ENCODE data around the gene ANKRD11.

Gene ANKRD11

DNA sequence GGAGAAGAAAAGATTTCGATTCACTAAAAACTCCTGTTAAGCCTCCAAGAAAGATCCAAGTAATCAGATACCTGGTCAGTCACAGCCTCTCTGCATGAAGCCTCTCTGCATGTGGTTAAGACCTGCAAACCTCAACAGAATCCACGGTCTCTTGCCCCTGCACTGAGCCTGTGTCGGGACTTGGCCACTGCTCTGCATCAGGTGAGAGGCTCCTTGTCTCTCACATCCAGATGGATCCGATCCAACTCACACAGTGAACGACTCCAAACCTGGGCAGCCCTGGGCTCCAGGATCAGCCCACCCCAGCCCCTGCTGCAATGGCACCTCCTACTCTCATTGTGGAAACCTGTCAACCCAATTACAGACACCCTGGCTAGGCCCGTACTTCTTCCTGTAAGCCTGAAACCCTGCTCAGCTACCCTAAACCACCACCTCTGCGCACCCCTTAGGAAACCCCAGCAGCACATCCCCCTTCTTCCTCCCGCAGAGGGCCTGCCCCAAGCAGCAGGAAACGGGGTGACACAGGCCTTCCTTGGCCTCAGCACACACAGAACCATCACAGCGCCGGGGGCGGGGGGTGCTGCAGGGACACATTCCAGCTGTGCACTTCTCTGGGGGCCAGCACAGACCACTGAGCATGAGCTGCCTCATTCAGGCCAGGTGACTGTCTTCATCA is 129.5 kb downstream of the ANKRD11 start:
- DNase-seq, result no peak

DNA sequence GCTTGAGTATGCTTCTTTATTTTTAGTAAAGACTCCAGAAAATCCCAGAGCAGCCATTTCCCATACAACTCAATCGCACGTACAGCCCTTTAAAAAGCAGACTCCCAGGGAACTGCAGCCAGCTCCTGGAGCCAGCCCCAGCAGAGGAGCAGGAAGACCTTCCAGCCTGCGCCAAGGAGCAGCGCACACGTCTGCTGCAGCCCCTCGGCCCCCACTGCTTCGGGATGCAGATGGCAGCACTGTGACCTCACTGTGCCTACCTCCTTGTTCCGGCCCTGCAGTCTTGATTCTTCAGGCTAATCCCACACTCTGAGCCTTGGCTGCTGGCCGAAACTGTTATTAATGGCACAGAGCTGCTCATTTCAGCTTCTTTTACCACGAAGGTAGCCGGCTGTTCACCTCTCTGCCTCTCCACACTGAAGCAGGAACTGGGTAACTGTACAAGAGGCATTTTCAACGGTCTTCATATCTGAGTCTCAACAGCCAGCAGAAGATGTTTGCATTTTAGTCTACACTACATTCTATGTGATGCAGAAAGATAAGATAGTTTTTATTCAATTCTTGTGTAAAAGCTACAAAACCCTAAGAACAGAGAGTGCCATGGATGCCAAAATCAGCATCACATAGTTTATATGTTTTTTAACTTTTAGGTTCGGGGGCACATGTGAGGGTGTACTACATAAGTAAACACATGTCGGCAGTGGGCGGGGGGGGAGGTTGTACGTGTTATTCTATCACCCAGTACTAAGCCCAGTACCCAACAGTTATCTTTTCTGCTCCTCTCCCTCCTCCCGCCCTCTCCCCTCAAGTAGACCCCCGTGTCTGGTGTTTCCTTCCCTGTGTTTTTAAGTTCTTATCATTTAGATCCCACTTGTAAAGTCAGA is 130.9 kb downstream of the ANKRD11 start:
- DNase-seq, result no peak

DNA sequence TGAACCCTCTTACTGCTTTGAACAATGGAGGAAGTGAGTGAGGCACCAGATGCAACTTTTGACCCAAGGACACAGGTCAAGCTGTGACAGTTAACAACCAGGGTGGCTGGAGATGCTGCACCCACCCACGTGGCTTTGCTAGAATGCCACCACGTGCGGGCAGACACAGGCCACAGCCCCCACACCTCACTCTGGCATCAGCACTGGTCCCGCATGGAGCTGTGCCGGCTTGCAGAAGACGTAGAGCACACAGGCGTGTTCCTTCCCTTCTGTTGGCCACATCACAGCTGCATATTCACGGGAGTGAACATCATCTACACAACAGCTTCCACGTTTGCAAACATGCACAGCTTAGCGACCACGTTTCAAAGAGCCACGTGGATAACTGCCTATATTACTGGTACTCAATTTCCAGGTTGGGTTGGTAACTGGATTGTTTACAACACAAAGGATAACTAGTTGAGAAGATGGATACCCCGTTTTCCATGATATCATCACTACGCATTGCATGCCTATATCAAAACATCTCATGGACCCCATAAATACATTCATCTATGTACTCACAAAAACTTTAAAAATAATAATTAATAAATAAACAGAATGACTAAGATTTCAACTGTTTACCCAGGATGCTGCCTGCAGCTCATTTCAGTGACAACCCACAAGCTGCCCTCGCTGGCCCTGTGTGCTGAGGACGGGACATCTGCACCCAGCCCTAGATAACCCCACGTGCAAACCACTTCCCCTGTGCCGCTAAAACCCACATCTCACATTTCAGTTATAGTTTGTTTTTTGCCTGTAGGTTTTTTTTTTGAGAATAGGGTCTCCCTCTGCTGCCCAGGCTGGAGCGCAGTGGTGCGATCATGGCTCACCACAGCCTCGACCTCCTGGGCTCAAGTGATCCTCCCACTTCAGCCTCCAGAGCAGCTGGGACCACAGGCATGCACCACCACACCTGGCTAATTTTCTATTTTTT is 132.0 kb downstream of the ANKRD11 start:
- no peak for DNase-seq

DNA sequence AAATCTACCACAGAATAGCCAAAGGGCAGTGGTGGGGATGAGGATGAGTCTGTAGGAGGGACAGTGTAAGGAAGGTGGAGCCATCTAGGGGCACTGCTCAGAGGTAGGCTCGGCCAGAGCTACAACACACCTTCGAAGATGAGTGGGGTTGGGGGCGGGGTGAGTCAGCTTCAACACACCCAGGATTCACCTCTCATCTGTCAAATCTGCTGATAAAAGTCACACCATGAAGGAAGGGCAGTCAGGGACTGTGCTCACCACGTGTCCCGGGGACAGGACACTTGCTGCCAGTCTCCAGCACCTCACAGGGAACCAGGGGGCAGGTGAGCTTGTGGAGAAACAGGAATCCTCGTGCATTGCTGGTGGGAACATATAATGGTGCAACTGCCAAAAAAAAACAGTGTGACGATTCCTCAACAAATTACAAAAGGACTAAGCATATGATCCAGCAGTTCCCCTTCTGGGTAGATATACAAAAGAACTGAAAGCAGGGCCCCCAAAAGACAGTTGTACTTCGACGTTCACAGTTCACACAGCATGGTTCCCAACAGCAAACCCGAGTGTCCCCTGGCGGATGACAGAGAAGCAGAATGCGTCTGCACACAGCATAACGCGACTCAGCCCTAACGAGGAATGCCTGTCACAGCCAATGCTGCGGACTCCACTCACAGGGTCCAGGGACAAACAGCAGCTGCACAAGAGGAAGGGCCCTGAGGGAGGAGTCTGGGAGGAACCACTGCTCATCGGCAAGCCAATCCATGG is 133.1 kb downstream of the ANKRD11 start:
- DNase-seq, result no peak

DNA sequence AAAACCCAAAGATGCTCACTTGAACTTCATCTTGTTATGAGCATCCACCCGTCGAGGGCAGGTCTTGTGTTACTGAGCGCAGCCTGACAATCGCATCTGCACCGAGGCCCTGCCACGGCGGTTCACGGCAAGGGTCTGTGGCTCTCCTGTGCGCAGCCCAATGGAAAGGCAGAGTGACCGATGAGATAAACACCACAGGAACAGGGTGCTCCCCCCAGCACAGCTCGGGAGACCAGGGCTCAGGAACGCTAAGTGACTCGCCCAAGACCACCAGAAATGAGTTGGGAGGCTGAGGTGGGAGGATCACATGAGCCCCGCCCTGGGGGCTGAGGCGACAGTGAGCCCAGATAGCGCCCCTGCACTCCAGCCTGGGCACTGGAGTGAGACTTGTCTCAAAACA is 134.7 kb downstream of the ANKRD11 start:
- no peak for DNase-seq

DNA sequence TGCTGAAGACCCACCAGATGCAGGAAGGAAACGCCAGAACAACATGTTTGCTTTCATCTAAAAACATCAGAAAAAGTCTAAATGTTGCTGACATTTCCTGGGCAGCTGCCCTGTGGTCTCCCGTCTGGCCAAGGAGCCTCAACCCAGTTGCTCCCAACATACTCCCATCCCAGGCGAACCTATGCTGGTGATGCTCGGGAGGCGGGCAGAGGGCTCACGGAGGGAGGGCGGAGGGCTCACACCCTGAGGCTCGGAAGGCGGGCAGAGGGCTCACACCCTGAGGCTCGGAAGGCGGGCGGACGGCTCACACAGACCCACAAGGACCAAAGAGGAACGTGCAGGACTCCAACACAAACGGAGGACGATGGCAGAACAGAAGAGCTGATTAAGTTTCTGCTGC is 135.4 kb downstream of the ANKRD11 start:
- DNase-seq, result no peak

DNA sequence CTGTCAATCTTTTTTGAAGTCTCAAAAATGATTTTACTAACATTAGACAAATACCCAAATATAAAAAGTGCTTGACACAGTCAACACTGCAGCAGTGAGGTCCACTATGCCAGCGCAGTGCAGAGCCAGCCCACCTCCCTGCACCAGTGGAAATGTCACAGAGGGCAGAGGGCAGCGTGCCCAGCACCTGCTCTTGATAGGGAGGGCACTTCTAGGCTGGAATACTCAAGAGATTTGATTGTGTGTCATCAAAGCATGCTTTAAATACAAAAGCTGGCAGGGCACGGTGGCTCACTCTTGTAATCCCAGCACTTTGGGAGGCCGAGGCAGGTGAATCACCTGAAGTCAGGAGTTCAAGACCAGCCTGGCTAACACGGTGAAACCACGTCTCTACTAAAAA is 136.0 kb downstream of the ANKRD11 start:
- no peak for DNase-seq

DNA sequence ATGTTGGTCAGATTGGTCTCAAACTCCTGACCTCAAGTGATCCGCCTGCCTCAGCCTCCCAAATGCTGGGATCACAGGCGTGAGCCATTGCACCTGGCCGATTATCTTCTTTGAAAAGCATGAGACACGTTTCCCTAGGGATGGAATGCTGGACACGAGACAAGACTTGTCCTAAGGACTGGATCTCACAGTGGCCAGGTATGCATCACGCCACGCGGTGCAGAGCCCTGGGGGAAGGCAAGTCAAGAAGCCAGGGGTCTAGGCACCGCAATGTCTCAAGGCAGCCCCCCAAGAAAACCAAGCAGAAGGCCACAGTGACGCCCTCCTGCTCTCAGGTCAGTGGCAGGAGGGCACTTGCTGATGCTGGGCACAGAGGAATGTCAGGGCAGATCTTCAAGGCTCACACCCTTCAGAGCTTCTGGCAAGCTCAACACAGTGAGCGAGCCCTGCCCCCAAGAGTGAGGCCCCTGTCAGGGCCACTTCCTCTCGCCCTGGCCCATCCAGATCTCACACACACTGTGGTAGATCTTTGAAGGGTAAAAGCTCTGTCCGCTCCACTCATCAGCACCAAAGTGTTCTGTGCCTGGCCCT is 138.2 kb downstream of the ANKRD11 start:
- no peak for DNase-seq

DNA sequence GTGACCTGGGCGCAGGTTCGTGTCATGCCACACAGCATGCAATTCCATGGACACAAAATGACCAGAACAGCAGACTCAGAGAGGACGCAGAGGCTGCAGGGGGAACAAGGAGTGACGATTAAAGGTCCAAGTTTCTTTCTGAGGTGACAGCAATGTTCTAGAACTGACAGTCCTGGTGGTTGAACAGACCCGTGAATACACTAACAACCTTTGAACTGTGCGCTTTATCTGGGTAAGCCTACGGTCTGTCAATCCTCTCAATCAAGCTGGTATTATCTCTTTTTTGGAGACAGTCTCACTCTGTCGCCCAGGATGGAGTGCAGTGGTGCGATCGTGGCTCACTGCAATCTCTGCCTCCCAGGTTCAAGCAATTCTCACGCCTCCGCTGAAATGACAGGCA is 138.7 kb downstream of the ANKRD11 start:
- no peak for DNase-seq

DNA sequence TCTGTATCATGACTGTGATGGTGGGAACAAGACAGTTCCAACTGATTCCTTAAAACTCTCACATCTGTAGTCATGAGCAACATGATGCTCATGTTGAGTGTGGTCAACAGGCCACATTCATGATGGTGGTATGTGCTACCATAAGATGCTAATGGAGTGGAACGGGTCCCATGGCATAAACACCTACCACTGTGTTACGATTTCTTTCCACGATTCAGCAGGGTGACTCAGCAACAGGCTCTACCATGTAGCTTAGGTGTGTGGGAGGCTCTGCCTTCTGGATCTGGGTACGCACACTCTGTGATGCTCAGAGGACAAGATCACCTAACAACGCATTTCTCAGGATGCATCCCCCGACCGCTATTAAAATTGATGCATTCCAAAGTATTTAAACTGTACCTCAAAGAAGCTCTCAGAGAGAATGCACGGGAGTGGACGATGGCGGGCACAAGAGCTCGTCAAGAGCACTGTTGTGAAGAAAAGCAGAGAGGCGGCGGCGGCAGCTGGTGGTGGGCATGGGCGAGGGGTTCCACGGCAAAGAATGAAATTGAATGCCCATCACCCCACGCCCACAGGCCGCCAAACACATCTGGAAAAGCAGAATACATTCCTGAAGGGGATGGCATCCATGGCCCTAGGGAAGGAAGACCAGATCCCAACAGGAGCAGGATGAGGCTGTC is 139.5 kb downstream of the ANKRD11 start:
- DNase-seq, result no peak

DNA sequence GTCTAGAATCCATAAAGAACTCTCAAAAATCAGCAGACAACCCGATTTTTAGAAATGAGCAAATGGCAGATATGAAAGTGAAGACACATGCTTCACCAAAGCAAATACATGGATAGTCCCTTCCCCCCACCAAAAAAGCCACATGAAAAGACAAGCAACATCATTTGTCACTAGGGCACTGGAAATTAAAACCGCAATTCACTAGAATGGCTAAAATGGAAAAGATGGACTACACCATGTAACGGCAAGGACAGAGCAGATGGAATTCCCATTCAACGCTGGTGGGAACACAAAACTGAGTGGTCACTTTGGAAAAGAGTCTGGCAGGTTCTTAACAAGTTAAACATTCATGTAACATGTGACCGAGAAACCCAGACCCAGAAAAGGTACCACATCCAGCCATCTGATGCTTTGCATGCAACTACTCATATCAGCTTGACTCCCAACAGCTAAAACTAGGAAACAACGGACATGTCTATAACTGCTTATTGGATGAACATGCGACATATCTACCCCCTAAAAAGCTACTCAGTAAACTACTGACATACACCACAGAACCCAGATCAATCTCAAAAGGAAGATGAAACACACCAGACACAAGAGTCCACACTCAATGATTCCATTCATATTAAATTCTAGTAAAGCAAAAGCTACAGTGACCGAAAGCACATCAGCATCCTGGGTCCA is 140.3 kb downstream of the ANKRD11 start:
- no peak for DNase-seq

DNA sequence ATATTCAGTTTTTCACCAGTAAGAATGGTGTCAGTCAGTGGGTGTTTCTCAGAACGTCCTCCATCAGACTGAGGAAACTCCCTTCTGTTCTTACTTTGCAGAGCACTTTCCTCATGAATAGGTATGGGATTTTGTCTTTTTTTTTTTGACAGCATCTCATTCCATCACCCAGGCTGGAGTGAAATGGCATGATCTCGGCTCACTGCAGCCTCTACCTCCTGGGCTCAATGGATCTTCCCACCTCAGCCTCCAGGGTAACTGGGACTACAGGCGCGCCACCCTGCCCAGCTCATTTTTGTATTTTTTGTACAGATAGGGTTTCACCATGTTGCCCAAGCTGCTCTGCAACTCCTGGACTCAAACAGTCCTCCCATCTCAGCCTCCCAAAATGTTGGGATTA is 142.6 kb downstream of the ANKRD11 start:
- no peak for DNase-seq

DNA sequence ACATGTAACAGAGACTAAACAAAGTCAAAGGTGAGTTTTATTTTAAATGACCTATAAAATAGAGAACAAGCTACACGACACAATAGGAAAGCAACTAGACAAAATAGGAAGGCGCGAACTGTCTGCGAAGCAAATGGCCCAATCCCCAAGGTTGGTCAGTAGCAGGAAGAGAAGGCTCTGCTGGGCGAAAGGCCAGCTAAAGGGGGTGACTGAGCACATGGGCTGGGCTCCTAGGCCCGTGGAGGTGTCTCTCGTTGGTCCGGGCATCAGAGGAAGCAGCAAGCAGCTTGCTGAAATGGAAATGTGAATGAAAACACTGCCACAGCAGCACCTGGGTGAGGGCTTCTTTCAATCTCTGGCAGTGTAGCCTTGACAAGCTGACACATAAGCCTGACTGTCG is 143.5 kb downstream of the ANKRD11 start:
- DNase-seq, result no peak

DNA sequence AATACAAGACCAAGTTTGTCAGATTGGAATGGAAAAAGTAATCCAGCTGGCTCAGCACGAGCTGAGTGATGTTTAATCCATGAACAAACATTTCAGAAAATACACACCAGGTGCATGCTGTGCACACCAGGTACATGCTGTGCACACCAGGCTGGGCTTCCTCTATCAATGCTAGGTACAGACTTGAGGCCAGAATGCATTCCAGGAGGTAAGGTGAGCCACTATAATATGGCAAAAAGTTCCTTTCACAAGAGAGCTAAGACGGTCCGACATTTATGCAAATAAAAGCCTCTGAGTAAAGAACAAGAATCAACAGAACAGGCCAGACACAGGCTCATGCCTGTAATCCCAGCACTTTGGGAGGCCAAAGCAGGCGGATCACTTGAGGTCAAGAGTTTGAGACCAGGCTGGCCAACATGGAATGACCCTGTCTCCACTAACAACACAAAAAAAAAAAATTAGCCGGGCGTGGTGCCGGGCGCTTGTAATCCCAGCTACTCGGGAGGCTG is 144.7 kb downstream of the ANKRD11 start:
- DNase-seq, result no peak

DNA sequence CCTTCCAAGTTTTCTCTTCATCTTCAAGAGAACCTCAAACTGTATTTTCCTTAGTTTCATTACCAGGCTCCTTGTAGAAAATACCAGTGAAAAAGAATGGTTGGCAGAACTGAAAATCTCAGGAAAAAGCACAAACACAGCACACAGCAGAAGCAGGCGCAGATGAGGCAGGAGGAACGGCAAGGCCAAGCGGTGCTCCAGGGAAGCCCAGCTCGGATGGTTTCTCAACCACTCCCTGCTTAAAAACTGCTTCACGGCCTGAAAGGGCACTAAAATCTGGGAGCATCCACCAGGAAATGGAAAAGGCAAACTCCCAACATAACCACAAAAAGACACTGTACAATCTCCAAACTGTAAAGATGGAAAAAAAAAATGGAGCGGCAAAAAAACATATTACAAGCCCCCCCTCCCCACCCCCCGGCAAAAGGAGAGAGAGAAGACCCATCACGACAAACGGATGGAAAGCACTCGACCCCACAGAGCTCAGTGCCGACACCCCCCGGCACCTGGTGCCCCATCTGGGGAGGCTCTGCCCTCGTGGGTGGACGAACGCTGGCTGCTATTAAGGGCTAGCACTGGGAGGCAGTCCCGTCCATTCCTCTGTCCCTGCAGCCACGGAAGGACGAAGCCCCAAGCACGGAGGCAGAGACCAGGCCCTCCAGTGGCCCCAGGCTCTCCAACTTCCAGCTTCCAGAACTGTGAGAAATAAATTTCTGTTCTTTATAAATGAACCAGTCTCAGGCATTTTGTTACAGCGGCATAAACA is 145.3 kb downstream of the ANKRD11 start:
- no peak for DNase-seq

DNA sequence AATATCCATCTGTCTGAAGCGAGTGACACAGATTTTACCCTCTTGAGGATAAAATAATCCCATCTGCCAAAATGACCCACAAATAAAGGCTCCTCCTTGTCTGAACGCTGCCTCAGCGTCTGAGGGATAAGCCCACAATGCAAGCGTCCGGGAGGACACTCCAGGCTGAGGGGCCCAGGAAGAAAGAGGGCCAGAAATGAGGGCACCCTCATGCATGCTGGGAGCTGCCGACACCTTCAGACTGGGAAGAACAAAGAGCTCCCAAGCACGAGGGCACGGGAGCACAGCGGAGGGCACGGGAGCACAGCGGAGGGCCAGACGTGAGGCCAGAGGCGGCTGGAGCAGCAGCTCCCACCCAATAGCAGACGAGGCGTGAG is 145.9 kb downstream of the ANKRD11 start:
- no peak for DNase-seq

DNA sequence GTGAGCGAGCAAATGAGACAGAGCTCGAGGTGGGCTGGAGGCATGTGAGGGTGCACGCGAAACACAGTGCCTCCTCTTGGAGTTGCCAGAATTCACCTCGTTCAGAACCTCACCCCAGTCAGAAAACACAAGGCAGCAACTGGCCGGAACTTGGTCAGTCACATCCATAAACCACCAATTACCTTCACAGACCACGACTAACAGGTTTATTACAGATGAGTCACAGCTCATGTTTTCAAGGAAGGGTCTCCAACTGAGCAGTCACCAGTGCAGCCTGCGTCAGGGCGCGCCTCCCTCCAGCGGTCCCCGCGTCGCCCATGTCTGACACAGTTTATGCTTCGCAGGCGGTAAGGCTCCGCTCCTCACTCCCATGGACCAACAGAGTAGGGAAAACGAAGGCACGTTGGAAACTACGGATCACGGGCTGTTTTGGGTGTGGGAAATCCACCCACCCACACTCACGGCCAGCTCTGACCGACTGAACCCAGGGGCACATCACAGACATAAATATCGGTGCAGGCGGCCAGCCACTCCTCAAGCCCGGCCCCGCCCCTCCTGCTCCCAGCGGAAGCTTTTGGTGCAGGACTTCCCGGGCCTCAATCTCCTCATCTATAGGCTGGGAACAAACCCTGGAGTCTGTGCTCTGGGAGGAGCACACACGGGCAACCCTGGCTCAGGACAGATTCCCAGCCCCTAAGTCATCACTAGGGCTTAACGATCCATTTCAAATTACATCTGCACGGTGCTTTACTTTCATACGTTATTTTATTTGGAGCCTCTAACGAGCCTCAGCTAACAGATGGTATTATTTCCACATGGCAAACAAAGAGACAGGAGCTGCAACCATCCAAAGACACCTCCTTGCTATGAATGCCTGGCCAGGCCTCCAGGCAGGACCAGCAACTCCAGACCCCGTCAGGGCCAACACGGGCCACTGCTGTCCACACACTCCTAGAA is 146.6 kb downstream of the ANKRD11 start:
- no peak for DNase-seq
